Measurements from ENCODE around the gene HSPA4.
A peak's percentile ranks its signal among the peaks of the same experiment; 100 is the strongest.

DNA sequence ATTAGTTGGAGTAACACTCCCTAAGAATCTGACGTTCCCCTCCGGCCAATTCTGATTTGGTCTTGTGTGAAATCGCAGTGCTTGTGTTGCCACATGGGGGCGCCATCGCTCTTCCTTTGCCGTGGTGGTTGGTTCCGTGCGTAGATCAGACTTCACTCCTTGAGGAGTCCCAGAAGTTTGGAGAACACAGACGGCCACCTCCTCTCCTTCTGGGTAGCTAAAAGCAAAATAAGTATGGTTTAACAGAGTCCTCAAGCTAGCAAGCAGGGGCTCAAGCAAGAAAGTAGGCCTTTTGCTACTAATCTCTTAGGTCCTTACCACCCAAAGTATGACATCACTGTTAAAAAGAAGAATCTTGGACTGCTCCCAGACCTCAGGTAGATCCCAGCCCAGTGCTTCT is 59.5 kb downstream of the HSPA4 start:
- no peak for TF ChIP-seq EZH2 (IDR thresholded peaks at IDR 0.05; ENCODE audit: borderline replicate concordance, low read length)
- TF ChIP-seq, protein P1, sequence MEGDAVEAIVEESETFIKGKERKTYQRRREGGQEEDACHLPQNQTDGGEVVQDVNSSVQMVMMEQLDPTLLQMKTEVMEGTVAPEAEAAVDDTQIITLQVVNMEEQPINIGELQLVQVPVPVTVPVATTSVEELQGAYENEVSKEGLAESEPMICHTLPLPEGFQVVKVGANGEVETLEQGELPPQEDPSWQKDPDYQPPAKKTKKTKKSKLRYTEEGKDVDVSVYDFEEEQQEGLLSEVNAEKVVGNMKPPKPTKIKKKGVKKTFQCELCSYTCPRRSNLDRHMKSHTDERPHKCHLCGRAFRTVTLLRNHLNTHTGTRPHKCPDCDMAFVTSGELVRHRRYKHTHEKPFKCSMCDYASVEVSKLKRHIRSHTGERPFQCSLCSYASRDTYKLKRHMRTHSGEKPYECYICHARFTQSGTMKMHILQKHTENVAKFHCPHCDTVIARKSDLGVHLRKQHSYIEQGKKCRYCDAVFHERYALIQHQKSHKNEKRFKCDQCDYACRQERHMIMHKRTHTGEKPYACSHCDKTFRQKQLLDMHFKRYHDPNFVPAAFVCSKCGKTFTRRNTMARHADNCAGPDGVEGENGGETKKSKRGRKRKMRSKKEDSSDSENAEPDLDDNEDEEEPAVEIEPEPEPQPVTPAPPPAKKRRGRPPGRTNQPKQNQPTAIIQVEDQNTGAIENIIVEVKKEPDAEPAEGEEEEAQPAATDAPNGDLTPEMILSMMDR (conservative IDR thresholded peaks at IDR 0.05 in 1 of 2, IDR thresholded peaks at IDR 0.05 in 1 of 2; ENCODE audit: extremely low read depth in 1 of 2, insufficient read depth in 1 of 2, low read depth in 1 of 2, low read length in 2 of 2) = peak; percentile 88 to 96
